Measurements from ENCODE around the gene NID1. TPM values are rescaled to one million over a fixed set of nuclear protein-coding genes. Genes with fewer than 3 reads are reported as not detected.
A peak's percentile ranks its signal among the peaks of the same experiment; 100 is the strongest.

NID1 gene
- total RNA-seq, 6 experiments from 2014 or later: 45.7 to 67.1 (median 59.1) TPM

- intact Hi-C loops (cut with DNase I): no loop called here
- no peaks in the 10 kb centered on the region for H3K4me1 ChIP-seq
- H3K4me3 ChIP-seq: no peak overlapping the region
- no peaks in the 10 kb centered on the region for H3K27me3 ChIP-seq
- ATAC-seq (no peak), DNase-seq (no peak)
- TF ChIP-seq POLR2A (IDR thresholded peaks at IDR 0.05) (no peak), CTCF (IDR thresholded peaks at IDR 0.05) (no peak)
- WGBS (ENCODE audit: insufficient coverage, low coverage, low lambda C conversion rate, missing lambda C conversion rate): 88% methylated on average over 12 of the region's 13 CpGs
- H3K9me3 ChIP-seq: no peaks in the 10 kb centered on the region
- no peak overlapping the region for H3K27ac ChIP-seq
- peaks cover 0 to 43% (median 4%) of the 10 kb centered on the region in 4 donors for H3K36me3 ChIP-seq
Observed at GRCh38 chr1:235992346-235992745, 72.5 kb downstream of the NID1 start.

DNA sequence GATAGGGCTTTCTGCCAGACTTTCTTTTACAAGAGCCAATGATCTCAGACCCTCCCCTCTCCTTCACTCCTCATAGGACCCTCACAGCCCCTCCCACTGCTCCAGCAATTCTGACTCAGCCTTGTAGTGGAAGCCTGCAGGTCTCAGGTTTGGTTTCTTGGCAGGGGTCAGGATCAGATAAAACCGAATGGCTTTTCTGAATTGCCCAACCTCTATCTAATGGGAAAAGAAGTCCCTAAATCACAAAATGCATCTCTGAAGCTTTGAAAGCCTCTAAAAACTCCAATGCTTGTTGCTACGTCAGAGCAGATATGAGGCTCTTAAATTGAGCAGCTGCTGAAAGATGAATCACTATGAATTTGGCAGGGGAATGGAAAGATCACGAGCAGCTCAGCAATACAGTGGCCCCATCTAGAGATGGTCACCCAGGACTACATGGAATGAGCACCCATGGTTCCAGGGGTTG, 74.5 kb downstream of the NID1 start:
- Histone ChIP-seq H3K27me3 (no peaks in the 10 kb centered on the region), H3K9me3 (no peaks in the 10 kb centered on the region), H3K27ac (no peak overlapping the region), H3K4me3 (no peak overlapping the region), H3K36me3 (peaks cover 0 to 36% (median 3%) of the 10 kb centered on the region in 4 donors), H3K4me1 (no peaks in the 10 kb centered on the region)
- ATAC-seq: no peak
- WGBS (ENCODE audit: insufficient coverage, low coverage, low lambda C conversion rate, missing lambda C conversion rate): 57% methylated on average over 3 of the region's 3 CpGs
- no peak for DNase-seq
- TF ChIP-seq CTCF (IDR thresholded peaks at IDR 0.05) (no peak), POLR2A (IDR thresholded peaks at IDR 0.05) (no peak)
- intact Hi-C loops (cut with DNase I): no loop called here

DNA sequence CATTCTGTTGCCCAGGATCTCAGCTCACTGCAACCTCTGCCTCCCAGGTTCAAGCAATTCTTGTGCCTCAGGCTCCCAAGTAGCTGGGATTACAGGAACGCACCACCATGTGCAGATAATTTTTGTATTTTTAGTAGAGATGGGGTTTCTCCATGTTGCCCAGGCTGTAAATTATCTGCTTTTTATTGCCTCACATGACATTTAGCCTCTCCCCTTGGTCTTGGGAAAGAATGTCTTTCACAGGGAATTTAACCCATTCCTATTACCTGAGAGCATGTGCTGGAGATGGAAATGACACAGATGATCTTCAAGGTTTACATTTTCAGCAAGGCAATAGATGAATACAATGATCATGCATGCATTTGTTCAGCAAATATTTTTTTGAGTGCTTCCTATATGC, 75.8 kb downstream of the NID1 start:
- WGBS (ENCODE audit: insufficient coverage, low coverage, low lambda C conversion rate, missing lambda C conversion rate): 100% methylated on average over 1 of the region's 1 CpG
- Histone ChIP-seq H3K4me1 (no peaks in the 10 kb centered on the region), H3K36me3 (peaks cover 0 to 44% (median 8%) of the 10 kb centered on the region in 4 donors), H3K9me3 (no peaks in the 10 kb centered on the region), H3K27ac (no peak overlapping the region), H3K4me3 (no peak overlapping the region), H3K27me3 (no peaks in the 10 kb centered on the region)
- ATAC-seq (no peak), DNase-seq (no peak)
- TF ChIP-seq CTCF (IDR thresholded peaks at IDR 0.05): no peak
- no peak for TF ChIP-seq POLR2A (IDR thresholded peaks at IDR 0.05)
- intact Hi-C loops (cut with DNase I): no loop called here

DNA sequence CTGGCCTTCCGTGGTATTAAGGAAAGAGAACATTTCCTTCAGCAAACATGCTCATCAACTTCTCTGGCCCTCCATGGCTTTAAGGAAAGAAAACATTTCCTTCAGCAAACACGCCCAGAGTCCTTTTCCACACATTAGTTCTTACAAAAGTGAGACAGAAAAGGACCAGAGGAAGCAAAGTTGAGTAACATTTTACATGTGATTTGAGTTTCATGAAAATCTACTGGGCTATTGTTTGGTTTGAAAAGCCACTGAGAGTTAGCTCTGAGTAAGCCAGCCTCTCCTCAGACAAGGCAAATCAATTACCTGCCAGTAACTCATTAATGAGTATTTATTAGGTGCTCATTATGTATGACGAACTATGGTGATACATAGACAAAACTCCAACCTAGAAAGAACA, 78.0 kb downstream of the NID1 start:
- ATAC-seq: peak; percentile 14 to 39 (median 24)
- 50% methylated on average over 2 of the region's 3 CpGs for WGBS (ENCODE audit: insufficient coverage, low coverage, low lambda C conversion rate, missing lambda C conversion rate)
- H3K36me3 ChIP-seq: peaks cover 0 to 23% (median 7%) of the 10 kb centered on the region in 4 donors

More for the DNA sequence above, 78.0 kb downstream of the NID1 start:
- H3K27me3 ChIP-seq: no peaks in the 10 kb centered on the region
- no peak for DNase-seq
- no peak overlapping the region for H3K27ac ChIP-seq
- H3K4me1 ChIP-seq: no peaks in the 10 kb centered on the region
- no peak for TF ChIP-seq POLR2A (IDR thresholded peaks at IDR 0.05)
- TF ChIP-seq CTCF (IDR thresholded peaks at IDR 0.05): no peak
- intact Hi-C loops (cut with DNase I): no loop called here
- H3K9me3 ChIP-seq: no peaks in the 10 kb centered on the region
- no peak overlapping the region for H3K4me3 ChIP-seq
